Lower leg skin (tissue), 4 donors: ENCODE results near the gene UBE4B. TPM values are rescaled to one million over a fixed set of nuclear protein-coding genes. Genes with fewer than 3 reads are reported as not detected.

Experiments
- DNase-seq, 2 donors: peaks; one replicate each; pipeline ENCODE4 v3.0.0-alpha.2; 2019; ENCODE audit warnings: low spot score in 2 of 2
- H3K4me3 ChIP-seq: fragments of 200-600 bp; sonication (generic); 2 replicates; pipeline ENCODE4 v1.5.1; 2017; ENCODE audit warnings: mild to moderate bottlenecking, low read depth; ENCODE audit not compliant: poor library complexity, severe bottlenecking
- POLR2A ChIP-seq, 2 donors: fragments of 450-650 bp; IDR thresholded peaks; one replicate each; pipeline ENCODE4 v1.6.1; 2016 to 2017; ENCODE audit warnings: antibody characterized with exemption in 2 of 2, mild to moderate bottlenecking in 1 of 2, moderate library complexity in 1 of 2
- WGBS, 2 donors: methylation state at CpG; one replicate each; pipeline ENCODE4 v1.1.5; 2018; 5-methylcytosine and 5-hydroxymethylcytosine counted together
- intact Hi-C: fragments of 100-400 bp; cut with DNase I; formaldehyde crosslinking; loops from one replicate; pipeline ENCODE4 v1.15.0; 2023; ENCODE audit warnings: low total_unique reads
- total RNA-seq, 4 donors: library from RNA; depleted of rRNA; stranded (reverse); fragments of >200 nt; gene quantifications; one replicate each; pipeline ENCODE4 v1.1.0, GENCODE V29; 2016
- TF ChIP-seq, protein P1 (sequence below), 3 donors: fragments of 450-650 bp; IDR thresholded peaks; one replicate each; pipeline ENCODE4 v1.5.1; 2016; ENCODE audit warnings: antibody characterized with exemption in 3 of 3, mild to moderate bottlenecking in 3 of 3, moderate library complexity in 2 of 3

The UBE4B gene
- total RNA-seq, 4 donors from 2014 or later = 65.7 to 114 (median 69.9) TPM

DNA sequence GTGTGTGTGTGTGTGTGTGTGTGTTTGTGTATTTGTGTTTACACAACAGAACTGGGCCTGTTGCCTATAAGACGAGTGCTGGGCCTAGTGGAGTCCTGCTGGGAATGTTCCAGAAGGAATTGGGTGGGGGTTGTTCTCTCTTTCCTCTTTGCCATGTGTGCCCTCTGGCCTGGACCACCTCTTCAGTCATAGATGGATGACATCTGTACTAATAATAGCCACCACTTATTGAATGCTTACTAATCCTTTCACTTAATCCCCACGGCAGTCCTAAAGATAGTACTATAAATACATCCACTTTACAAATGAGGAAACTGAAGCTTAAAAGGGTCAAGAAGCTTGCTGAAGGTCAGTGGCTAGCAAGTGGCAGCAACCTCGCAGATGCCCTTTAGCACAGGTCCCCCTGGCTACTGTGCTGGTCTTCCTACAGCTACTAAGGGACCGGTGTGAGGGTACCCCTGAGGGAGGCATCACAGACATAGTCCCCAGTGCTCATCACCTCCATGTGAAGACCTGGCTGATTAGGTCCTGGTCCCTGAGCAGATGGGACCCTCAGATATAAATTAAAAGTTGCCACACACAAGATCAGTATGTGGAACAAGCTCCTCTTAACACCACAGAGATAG is 122.4 kb downstream of the UBE4B start:
- H3K4me3 ChIP-seq = no peak overlapping the region
- intact Hi-C loops = no loop called here
- TF ChIP-seq POLR2A (IDR thresholded peaks at IDR 0.05) = no peak
- TF ChIP-seq, protein P1, sequence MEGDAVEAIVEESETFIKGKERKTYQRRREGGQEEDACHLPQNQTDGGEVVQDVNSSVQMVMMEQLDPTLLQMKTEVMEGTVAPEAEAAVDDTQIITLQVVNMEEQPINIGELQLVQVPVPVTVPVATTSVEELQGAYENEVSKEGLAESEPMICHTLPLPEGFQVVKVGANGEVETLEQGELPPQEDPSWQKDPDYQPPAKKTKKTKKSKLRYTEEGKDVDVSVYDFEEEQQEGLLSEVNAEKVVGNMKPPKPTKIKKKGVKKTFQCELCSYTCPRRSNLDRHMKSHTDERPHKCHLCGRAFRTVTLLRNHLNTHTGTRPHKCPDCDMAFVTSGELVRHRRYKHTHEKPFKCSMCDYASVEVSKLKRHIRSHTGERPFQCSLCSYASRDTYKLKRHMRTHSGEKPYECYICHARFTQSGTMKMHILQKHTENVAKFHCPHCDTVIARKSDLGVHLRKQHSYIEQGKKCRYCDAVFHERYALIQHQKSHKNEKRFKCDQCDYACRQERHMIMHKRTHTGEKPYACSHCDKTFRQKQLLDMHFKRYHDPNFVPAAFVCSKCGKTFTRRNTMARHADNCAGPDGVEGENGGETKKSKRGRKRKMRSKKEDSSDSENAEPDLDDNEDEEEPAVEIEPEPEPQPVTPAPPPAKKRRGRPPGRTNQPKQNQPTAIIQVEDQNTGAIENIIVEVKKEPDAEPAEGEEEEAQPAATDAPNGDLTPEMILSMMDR (IDR thresholded peaks at IDR 0.05) = no peak
- no peak for DNase-seq
- 68 to 71% methylated on average over 4 of the region's 4 CpGs for WGBS, 2 donors

DNA sequence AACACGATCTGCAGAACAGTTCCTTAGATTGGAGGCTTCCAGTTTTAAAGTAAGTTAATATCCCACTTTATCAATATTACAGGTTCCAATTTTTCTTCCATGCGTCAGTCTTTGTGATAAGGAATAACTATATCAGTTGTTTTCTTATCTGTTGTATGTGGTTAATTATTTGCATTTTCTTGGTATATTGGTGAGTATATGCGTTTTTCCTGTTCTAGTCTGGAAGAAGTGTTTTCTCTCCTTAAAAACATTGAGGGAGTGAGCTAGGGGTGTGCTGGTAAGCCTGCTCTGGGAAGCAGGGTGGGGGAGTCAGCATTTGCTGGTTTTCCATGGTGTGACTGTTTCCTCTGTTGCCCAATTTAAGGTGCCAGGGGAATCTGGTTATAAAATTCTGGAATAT is 127.4 kb downstream of the UBE4B start:
- TF ChIP-seq, protein P1 (IDR thresholded peaks at IDR 0.05) = no peak
- no peak for TF ChIP-seq POLR2A (IDR thresholded peaks at IDR 0.05)
- no peak overlapping the region for H3K4me3 ChIP-seq
- no peak for DNase-seq
- intact Hi-C loops = no loop called here
- 86 to 91% methylated on average over 3 of the region's 3 CpGs for WGBS, 2 donors

GRCh38 chr1:10160907-10161490 is 128.2 kb downstream of the UBE4B start:
- H3K4me3 ChIP-seq = no peak overlapping the region
- intact Hi-C loops = no loop called here
- peak in 1 of 2 donors; percentile 66 for DNase-seq
- no peak for TF ChIP-seq POLR2A (IDR thresholded peaks at IDR 0.05)
- TF ChIP-seq, protein P1 (IDR thresholded peaks at IDR 0.05) = no peak
- 75 to 80% methylated on average over 12 of the region's 12 CpGs for WGBS, 2 donors

DNA sequence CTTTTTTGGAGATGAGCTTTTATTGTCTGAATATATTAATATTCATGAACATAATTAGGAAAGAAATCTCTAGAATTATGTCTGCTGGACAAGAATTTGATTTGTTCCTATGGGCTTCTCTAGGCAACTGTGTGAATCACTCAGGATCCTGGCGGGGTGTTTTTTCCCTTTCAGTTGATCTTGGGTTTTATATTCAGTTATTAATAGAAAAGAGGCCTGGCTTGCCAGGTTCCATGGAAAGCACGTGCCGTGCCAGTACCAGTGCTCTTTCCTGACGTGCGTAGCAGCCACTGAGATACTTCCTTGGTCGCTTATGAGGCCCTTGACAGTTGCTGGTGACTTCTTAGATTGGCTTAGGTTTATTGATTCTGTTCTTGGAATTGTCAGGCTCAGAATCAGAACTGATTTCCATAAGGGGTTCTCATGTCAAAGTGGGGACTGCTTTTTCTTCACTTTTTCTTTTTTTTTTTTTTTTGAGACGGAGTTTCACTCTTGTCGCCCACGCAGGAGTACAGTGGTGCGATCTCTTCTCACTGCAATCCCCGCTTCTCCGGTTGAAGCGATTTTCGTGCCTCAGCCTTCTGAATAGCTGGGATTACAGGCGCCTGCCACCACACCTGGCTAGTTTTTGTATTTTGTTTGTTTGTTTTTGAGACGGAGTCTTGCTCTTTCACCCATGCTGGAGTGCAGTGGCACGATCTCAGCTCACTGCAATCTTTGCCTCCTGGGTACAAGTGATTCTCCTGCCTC is 129.0 kb downstream of the UBE4B start:
- H3K4me3 ChIP-seq = no peak overlapping the region
- peak in 1 of 2 donors; percentile 40 for DNase-seq
- TF ChIP-seq, protein P1 (IDR thresholded peaks at IDR 0.05) = no peak
- TF ChIP-seq POLR2A (IDR thresholded peaks at IDR 0.05) = no peak
- intact Hi-C loops = no loop called here
- 73 to 82% methylated on average over 17 of the region's 17 CpGs for WGBS, 2 donors

DNA sequence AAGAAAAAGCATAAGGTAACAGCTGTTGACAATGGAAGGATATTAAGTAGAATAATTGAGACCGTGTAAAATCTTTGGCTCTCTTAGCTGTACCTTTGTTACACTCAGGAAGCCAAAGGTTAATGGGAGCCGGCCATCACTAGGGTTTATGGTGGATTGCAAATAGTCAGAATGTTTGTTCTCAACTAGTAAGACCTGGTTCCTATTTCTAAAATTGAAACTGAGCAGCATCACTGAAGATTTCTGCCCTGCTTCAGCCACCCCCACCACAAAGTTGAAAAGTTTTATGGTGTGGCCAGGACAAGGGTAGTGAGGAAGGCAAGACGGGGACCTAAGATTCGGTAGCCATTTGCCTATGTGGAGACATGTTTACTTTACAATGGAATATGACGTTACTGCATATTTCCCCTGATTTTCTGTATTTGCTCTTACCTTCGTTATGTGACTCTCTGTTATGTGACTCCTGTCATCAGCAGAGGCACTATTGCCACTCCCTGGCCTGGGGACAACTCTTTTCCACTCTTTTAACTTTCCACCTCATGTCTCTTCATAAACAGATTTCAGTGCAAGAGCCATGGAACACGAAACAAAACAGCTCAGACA is 136.3 kb downstream of the UBE4B start:
- intact Hi-C loops = no loop called here
- no peak for DNase-seq
- TF ChIP-seq POLR2A (IDR thresholded peaks at IDR 0.05) = no peak
- TF ChIP-seq, protein P1 (IDR thresholded peaks at IDR 0.05) = no peak
- 84 to 93% methylated on average over 7 of the region's 7 CpGs for WGBS, 2 donors
- H3K4me3 ChIP-seq = no peak overlapping the region
